ENCODE data around the gene PHLDB3.
A peak's percentile ranks its signal among the peaks of the same experiment; 100 is the strongest.

PHLDB3 gene

GRCh38 chr19:43505941-43506340, 1.4 kb upstream of the PHLDB3 start:
- no peak overlapping the region for H3K4me3 ChIP-seq (ENCODE audit: low read depth, low read length)
- H3K27me3 ChIP-seq (ENCODE audit: control insufficient read depth, insufficient read depth, low read length), result peaks cover 27% of the 10 kb centered on the region
- H3K9ac ChIP-seq (ENCODE audit: low read depth, low read length), result no peak overlapping the region
- no peaks in the 10 kb centered on the region for H3K9me3 ChIP-seq (ENCODE audit: control insufficient read depth, insufficient read depth, low read length)
- peaks cover 3% of the 10 kb centered on the region for H3K36me3 ChIP-seq (ENCODE audit: control insufficient read depth, insufficient read depth, low read length)
- H3K4me1 ChIP-seq (ENCODE audit: control insufficient read depth, insufficient read depth, low read length), result no peaks in the 10 kb centered on the region

- Histone ChIP-seq H3K27me3 (ENCODE audit: control insufficient read depth, insufficient read depth, low read length) (peaks cover 27% of the 10 kb centered on the region), H3K4me3 (ENCODE audit: low read depth, low read length) (peak overlapping the region; percentile 93), H3K36me3 (ENCODE audit: control insufficient read depth, insufficient read depth, low read length) (no peaks in the 10 kb centered on the region), H3K4me1 (ENCODE audit: control insufficient read depth, insufficient read depth, low read length) (no peaks in the 10 kb centered on the region), H3K9me3 (ENCODE audit: control insufficient read depth, insufficient read depth, low read length) (no peaks in the 10 kb centered on the region), H3K9ac (ENCODE audit: low read depth, low read length) (no peak overlapping the region)
Measured at GRCh38 chr19:43505186-43505456, 575 bp upstream of the PHLDB3 start.

- H3K9me3 ChIP-seq (ENCODE audit: control insufficient read depth, insufficient read depth, low read length), result no peaks in the 10 kb centered on the region
- no peaks in the 10 kb centered on the region for H3K36me3 ChIP-seq (ENCODE audit: control insufficient read depth, insufficient read depth, low read length)
- H3K9ac ChIP-seq (ENCODE audit: low read depth, low read length), result peak overlapping the region; percentile 60
- H3K4me3 ChIP-seq (ENCODE audit: low read depth, low read length), result peak overlapping the region; percentile 93
- H3K4me1 ChIP-seq (ENCODE audit: control insufficient read depth, insufficient read depth, low read length), result no peaks in the 10 kb centered on the region
- peaks cover 27% of the 10 kb centered on the region for H3K27me3 ChIP-seq (ENCODE audit: control insufficient read depth, insufficient read depth, low read length)
Measured at GRCh38 chr19:43503501-43504425, 783 bp downstream of the PHLDB3 start.

GRCh38 chr19:43502419-43502976, 2.0 kb downstream of the PHLDB3 start:
- Histone ChIP-seq H3K9me3 (ENCODE audit: control insufficient read depth, insufficient read depth, low read length) (no peaks in the 10 kb centered on the region), H3K27me3 (ENCODE audit: control insufficient read depth, insufficient read depth, low read length) (peaks cover 27% of the 10 kb centered on the region), H3K4me3 (ENCODE audit: low read depth, low read length) (peak overlapping the region; percentile 78), H3K9ac (ENCODE audit: low read depth, low read length) (no peak overlapping the region), H3K36me3 (ENCODE audit: control insufficient read depth, insufficient read depth, low read length) (no peaks in the 10 kb centered on the region), H3K4me1 (ENCODE audit: control insufficient read depth, insufficient read depth, low read length) (no peaks in the 10 kb centered on the region)

- H3K9me3 ChIP-seq (ENCODE audit: control insufficient read depth, insufficient read depth, low read length), result no peaks in the 10 kb centered on the region
- no peak overlapping the region for H3K9ac ChIP-seq (ENCODE audit: low read depth, low read length)
- H3K27me3 ChIP-seq (ENCODE audit: control insufficient read depth, insufficient read depth, low read length), result peaks cover 27% of the 10 kb centered on the region
- no peaks in the 10 kb centered on the region for H3K36me3 ChIP-seq (ENCODE audit: control insufficient read depth, insufficient read depth, low read length)
- H3K4me1 ChIP-seq (ENCODE audit: control insufficient read depth, insufficient read depth, low read length), result no peaks in the 10 kb centered on the region
- peak overlapping the region; percentile 78 for H3K4me3 ChIP-seq (ENCODE audit: low read depth, low read length)
Measured at GRCh38 chr19:43501661-43502418, 2.7 kb downstream of the PHLDB3 start.

GRCh38 chr19:43499042-43499441, 5.5 kb downstream of the PHLDB3 start:
- H3K4me1 ChIP-seq (ENCODE audit: control insufficient read depth, insufficient read depth, low read length), result no peaks in the 10 kb centered on the region
- peaks cover 24% of the 10 kb centered on the region for H3K27me3 ChIP-seq (ENCODE audit: control insufficient read depth, insufficient read depth, low read length)
- no peak overlapping the region for H3K4me3 ChIP-seq (ENCODE audit: low read depth, low read length)
- no peak overlapping the region for H3K9ac ChIP-seq (ENCODE audit: low read depth, low read length)
- H3K36me3 ChIP-seq (ENCODE audit: control insufficient read depth, insufficient read depth, low read length), result no peaks in the 10 kb centered on the region
- H3K9me3 ChIP-seq (ENCODE audit: control insufficient read depth, insufficient read depth, low read length), result no peaks in the 10 kb centered on the region

GRCh38 chr19:43498233-43498842, 6.2 kb downstream of the PHLDB3 start:
- no peak overlapping the region for H3K9ac ChIP-seq (ENCODE audit: low read depth, low read length)
- H3K9me3 ChIP-seq (ENCODE audit: control insufficient read depth, insufficient read depth, low read length), result no peaks in the 10 kb centered on the region
- H3K4me3 ChIP-seq (ENCODE audit: low read depth, low read length), result no peak overlapping the region
- H3K4me1 ChIP-seq (ENCODE audit: control insufficient read depth, insufficient read depth, low read length), result no peaks in the 10 kb centered on the region
- peaks cover 18% of the 10 kb centered on the region for H3K27me3 ChIP-seq (ENCODE audit: control insufficient read depth, insufficient read depth, low read length)
- no peaks in the 10 kb centered on the region for H3K36me3 ChIP-seq (ENCODE audit: control insufficient read depth, insufficient read depth, low read length)

- H3K36me3 ChIP-seq (ENCODE audit: control insufficient read depth, insufficient read depth, low read length), result no peaks in the 10 kb centered on the region
- H3K27me3 ChIP-seq (ENCODE audit: control insufficient read depth, insufficient read depth, low read length), result peaks cover 7% of the 10 kb centered on the region
- no peaks in the 10 kb centered on the region for H3K9me3 ChIP-seq (ENCODE audit: control insufficient read depth, insufficient read depth, low read length)
- no peaks in the 10 kb centered on the region for H3K4me1 ChIP-seq (ENCODE audit: control insufficient read depth, insufficient read depth, low read length)
- no peak overlapping the region for H3K4me3 ChIP-seq (ENCODE audit: low read depth, low read length)
- no peak overlapping the region for H3K9ac ChIP-seq (ENCODE audit: low read depth, low read length)
Measured at GRCh38 chr19:43496960-43497359, 7.6 kb downstream of the PHLDB3 start.

GRCh38 chr19:43495082-43495481, 9.5 kb downstream of the PHLDB3 start:
- Histone ChIP-seq H3K36me3 (ENCODE audit: control insufficient read depth, insufficient read depth, low read length) (no peaks in the 10 kb centered on the region), H3K4me1 (ENCODE audit: control insufficient read depth, insufficient read depth, low read length) (no peaks in the 10 kb centered on the region), H3K4me3 (ENCODE audit: low read depth, low read length) (no peak overlapping the region), H3K9me3 (ENCODE audit: control insufficient read depth, insufficient read depth, low read length) (no peaks in the 10 kb centered on the region), H3K9ac (ENCODE audit: low read depth, low read length) (no peak overlapping the region), H3K27me3 (ENCODE audit: control insufficient read depth, insufficient read depth, low read length) (no peaks in the 10 kb centered on the region)

GRCh38 chr19:43490759-43491158, 13.8 kb downstream of the PHLDB3 start:
- Histone ChIP-seq H3K4me3 (ENCODE audit: low read depth, low read length) (no peak overlapping the region), H3K27me3 (ENCODE audit: control insufficient read depth, insufficient read depth, low read length) (no peaks in the 10 kb centered on the region), H3K36me3 (ENCODE audit: control insufficient read depth, insufficient read depth, low read length) (no peaks in the 10 kb centered on the region), H3K4me1 (ENCODE audit: control insufficient read depth, insufficient read depth, low read length) (no peaks in the 10 kb centered on the region), H3K9ac (ENCODE audit: low read depth, low read length) (no peak overlapping the region), H3K9me3 (ENCODE audit: control insufficient read depth, insufficient read depth, low read length) (no peaks in the 10 kb centered on the region)

- Histone ChIP-seq H3K9me3 (ENCODE audit: control insufficient read depth, insufficient read depth, low read length) (no peaks in the 10 kb centered on the region), H3K4me1 (ENCODE audit: control insufficient read depth, insufficient read depth, low read length) (no peaks in the 10 kb centered on the region), H3K9ac (ENCODE audit: low read depth, low read length) (no peak overlapping the region), H3K4me3 (ENCODE audit: low read depth, low read length) (no peak overlapping the region), H3K27me3 (ENCODE audit: control insufficient read depth, insufficient read depth, low read length) (no peaks in the 10 kb centered on the region), H3K36me3 (ENCODE audit: control insufficient read depth, insufficient read depth, low read length) (no peaks in the 10 kb centered on the region)
Measured at GRCh38 chr19:43489979-43490599, 14.5 kb downstream of the PHLDB3 start.

All from iPS-15b (cell line).